22Rv1 (cell line): ENCODE measurements around the gene CCDC9.

Experiments used
- ZFX ChIP-seq: fragments of 450-650 bp; IDR thresholded peaks from 2 replicates; pipeline ENCODE4 v1.6.1; 2017; ENCODE audit warnings: antibody characterized with exemption, borderline replicate concordance
- TF ChIP-seq, protein P1 (sequence below): fragments of 450-650 bp; IDR thresholded peaks from 2 replicates; pipeline ENCODE4 v1.5.1; 2017; ENCODE audit warnings: mild to moderate bottlenecking

DNA sequence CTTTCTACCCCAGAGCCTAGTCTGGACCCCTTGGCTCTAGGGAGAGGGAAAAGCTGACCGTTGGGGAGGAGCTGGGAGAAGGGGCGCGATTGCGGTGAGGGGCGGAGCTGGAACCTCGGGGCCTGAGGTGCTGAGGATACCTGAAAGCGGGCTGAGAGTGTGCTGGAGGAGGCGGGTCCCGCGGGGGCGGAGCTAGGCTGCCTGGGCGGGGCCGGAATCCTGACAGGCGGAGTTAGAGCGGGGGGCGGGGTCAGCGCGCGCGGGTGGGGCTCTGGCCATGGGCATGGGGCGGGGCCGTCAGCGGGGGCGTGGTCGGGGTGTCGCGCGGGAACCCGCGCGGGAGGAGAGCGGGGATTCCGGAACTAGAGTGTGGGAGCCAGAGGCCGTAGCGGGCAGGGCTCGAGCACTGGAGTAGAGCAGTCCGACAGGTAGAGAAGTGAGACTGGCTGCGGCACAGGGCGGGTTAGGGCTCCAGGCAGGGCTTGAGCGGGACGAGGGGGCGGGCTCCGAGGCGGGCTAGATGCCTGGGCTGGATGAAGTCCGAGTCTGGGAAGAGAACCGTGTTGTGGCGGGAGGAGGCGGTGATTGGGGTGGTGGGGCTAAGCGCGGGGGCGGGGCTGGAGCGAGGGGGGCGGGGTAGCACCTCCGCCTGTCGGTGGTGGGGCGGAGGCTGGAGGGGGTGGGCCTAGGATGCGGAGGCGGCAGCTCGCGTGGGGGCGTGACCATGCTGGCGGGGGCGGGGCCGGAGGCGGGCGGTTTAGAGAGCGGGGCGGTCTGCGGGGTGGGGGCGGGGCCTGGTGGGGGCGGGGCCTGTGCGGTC is 18.0 kb downstream of the CCDC9 start, which contains the start of gene INAFM1:
- TF ChIP-seq, protein P1, sequence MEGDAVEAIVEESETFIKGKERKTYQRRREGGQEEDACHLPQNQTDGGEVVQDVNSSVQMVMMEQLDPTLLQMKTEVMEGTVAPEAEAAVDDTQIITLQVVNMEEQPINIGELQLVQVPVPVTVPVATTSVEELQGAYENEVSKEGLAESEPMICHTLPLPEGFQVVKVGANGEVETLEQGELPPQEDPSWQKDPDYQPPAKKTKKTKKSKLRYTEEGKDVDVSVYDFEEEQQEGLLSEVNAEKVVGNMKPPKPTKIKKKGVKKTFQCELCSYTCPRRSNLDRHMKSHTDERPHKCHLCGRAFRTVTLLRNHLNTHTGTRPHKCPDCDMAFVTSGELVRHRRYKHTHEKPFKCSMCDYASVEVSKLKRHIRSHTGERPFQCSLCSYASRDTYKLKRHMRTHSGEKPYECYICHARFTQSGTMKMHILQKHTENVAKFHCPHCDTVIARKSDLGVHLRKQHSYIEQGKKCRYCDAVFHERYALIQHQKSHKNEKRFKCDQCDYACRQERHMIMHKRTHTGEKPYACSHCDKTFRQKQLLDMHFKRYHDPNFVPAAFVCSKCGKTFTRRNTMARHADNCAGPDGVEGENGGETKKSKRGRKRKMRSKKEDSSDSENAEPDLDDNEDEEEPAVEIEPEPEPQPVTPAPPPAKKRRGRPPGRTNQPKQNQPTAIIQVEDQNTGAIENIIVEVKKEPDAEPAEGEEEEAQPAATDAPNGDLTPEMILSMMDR, result no peak
- TF ChIP-seq ZFX, result no peak
